Suprapubic skin (tissue), 3 donors: ENCODE measurements around the gene KLF12.

Experiments used
- POLR2AphosphoS5 ChIP-seq, 3 donors: sonication (generic); formaldehyde crosslinking; IDR thresholded peaks; one replicate each; pipeline ENCODE4 v1.6.1; 2017; ENCODE audit warnings: antibody characterized with exemption in 3 of 3
- TF ChIP-seq, protein P1 (sequence below), 2 donors: fragments of 200-600 bp in 1 of 2; fragments of 450-650 bp in 1 of 2; sonication (generic) in 1 of 2; IDR thresholded peaks; one replicate each; pipeline ENCODE4 v1.5.1; 2016 to 2019; ENCODE audit warnings: antibody characterized with exemption in 2 of 2, mild to moderate bottlenecking in 1 of 2, moderate library complexity in 1 of 2

DNA sequence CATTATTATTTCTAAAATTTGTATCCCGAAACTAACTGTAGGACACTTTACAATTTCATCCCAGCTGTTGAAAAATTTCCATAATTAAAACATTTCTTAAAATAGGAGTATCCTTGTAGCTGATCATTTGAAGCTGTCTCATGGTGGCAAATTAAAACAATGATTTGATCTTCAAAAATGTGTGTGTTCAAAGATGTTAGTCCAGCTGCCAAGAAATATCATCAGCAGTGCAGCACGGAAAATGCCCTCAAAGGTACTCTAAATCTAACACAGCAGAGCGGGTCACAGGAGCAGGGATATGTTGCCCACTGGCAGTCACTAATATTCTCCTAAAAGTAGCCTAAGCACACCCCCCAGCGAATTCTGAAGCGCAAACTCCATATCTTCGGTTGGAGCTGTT, 31.0 kb downstream of the KLF12 start:
- TF ChIP-seq, protein P1, sequence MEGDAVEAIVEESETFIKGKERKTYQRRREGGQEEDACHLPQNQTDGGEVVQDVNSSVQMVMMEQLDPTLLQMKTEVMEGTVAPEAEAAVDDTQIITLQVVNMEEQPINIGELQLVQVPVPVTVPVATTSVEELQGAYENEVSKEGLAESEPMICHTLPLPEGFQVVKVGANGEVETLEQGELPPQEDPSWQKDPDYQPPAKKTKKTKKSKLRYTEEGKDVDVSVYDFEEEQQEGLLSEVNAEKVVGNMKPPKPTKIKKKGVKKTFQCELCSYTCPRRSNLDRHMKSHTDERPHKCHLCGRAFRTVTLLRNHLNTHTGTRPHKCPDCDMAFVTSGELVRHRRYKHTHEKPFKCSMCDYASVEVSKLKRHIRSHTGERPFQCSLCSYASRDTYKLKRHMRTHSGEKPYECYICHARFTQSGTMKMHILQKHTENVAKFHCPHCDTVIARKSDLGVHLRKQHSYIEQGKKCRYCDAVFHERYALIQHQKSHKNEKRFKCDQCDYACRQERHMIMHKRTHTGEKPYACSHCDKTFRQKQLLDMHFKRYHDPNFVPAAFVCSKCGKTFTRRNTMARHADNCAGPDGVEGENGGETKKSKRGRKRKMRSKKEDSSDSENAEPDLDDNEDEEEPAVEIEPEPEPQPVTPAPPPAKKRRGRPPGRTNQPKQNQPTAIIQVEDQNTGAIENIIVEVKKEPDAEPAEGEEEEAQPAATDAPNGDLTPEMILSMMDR (IDR thresholded peaks at IDR 0.05): no peak
- TF ChIP-seq POLR2AphosphoS5 (IDR thresholded peaks at IDR 0.05): no peak
